Esophagus muscularis mucosa (tissue), 4 donors: ENCODE measurements around the gene AKAP9.

Experiments
- CTCF ChIP-seq, 3 experiments: fragments of 200-600 bp in 2 of 3; fragments of 450-650 bp in 1 of 3; sonication (generic) in 2 of 3; IDR thresholded peaks; one replicate each; pipeline ENCODE4 v1.5.1; 2017 to 2019; ENCODE audit warnings: antibody characterized with exemption in 3 of 3, mild to moderate bottlenecking in 2 of 3, moderate library complexity in 1 of 3
- EP300 ChIP-seq: sonication (generic); formaldehyde crosslinking; IDR thresholded peaks from one replicate; pipeline ENCODE4 v1.6.1; 2017; ENCODE audit warnings: antibody characterized with exemption
- POLR2A ChIP-seq: fragments of 450-650 bp; IDR thresholded peaks from one replicate; pipeline ENCODE4 v1.6.1; 2017; ENCODE audit warnings: antibody characterized with exemption, moderate library complexity, mild to moderate bottlenecking, low read depth
- POLR2AphosphoS5 ChIP-seq, 2 donors: sonication (generic); formaldehyde crosslinking; IDR thresholded peaks; one replicate each; pipeline ENCODE4 v1.6.1; 2017; ENCODE audit warnings: antibody characterized with exemption in 2 of 2

GRCh38 chr7:92072708-92073107 lies 132.0 kb downstream of the AKAP9 start:
- TF ChIP-seq CTCF (IDR thresholded peaks at IDR 0.05) (no peak), POLR2AphosphoS5 (IDR thresholded peaks at IDR 0.05) (no peak), EP300 (no peak), POLR2A (no peak)
